Left lung (tissue), 10 donors: ENCODE data around the gene NCR3LG1. TPM values are rescaled to one million over a fixed set of nuclear protein-coding genes. Genes with fewer than 3 reads are reported as not detected.
A peak's percentile ranks its signal among the peaks of the same experiment; 100 is the strongest.

Experiments used
- ATAC-seq: fragments of 200-7000 bp; cut with Tn5 transposase; one replicate; pipeline ENCODE4 v1.9.1; 2020; ENCODE audit warnings: moderate library complexity
- DNase-seq, 4 donors: peaks; one replicate each; pipeline ENCODE4 v3.0.0-alpha.2; 2013 to 2020
- H3K27ac ChIP-seq, 2 donors: fragments of 200-600 bp; sonication (generic) in 1 of 2; one replicate each; pipeline versions ENCODE4 v1.5.0 to v1.8.0; 2020 to 2021
- H3K27me3 ChIP-seq, 2 donors: fragments of 200-600 bp; sonication (generic) in 1 of 2; one replicate each; pipeline versions ENCODE4 v1.5.0 to v1.8.0; 2020 to 2021
- H3K36me3 ChIP-seq, 2 donors: fragments of 200-600 bp; sonication (generic) in 1 of 2; one replicate each; pipeline versions ENCODE4 v1.5.0 to v1.8.0; 2020 to 2021
- H3K4me1 ChIP-seq, 2 donors: fragments of 200-600 bp; one replicate each; pipeline ENCODE4 v1.8.0; 2021
- H3K4me3 ChIP-seq, 2 donors: fragments of 200-600 bp; sonication (generic) in 1 of 2; one replicate each; pipeline versions ENCODE4 v1.5.0 to v1.8.0; 2020 to 2021; ENCODE audit warnings: mild to moderate bottlenecking in 1 of 2
- H3K9me3 ChIP-seq, 2 donors: fragments of 200-600 bp; sonication (generic) in 1 of 2; one replicate each; pipeline versions ENCODE4 v1.5.0 to v1.8.0; 2020 to 2021
- CTCF ChIP-seq, 2 donors: fragments of 200-600 bp; sonication (generic) in 1 of 2; IDR thresholded peaks; one replicate each; pipeline versions ENCODE4 v1.5.0 to v1.8.0; 2021; ENCODE audit warnings: antibody characterized with exemption in 2 of 2
- intact Hi-C, 2 donors: fragments of 100-400 bp; cut with DNase I; formaldehyde crosslinking; loops; one replicate each; pipeline versions ENCODE4 v1.11.2 to v1.14.2; 2022
- polyA plus RNA-seq, 6 donors: library from polyadenylated mRNA; unstranded; fragments of 120-200 nt; gene quantifications; one replicate each; pipeline ENCODE4 v1.2.1, GENCODE V29; 2013; ENCODE audit not compliant: insufficient read length in 6 of 6
- total RNA-seq, 2 donors: library from RNA; stranded (reverse); fragmentation: NEBNext Ultra II Directional; extraction: Animal tissue kit (Norgen Biotek cat#: 25700); gene quantifications; one replicate each; pipeline ENCODE4 v1.2.1, GENCODE V29; 2021
- donor health status: DM: no; HTN: yes; CAD: no.
- donor health status: DM: no; HTN: no; CAD: no.

The NCR3LG1 gene
- total and polyA plus RNA-seq, 8 donors, result 0.63 to 9.8 (median 0.85) TPM

- no peak overlapping the region for H3K4me3 ChIP-seq
- H3K27ac ChIP-seq, result no peak overlapping the region
- TF ChIP-seq CTCF (IDR thresholded peaks at IDR 0.05), result no peak
- no peaks in the 10 kb centered on the region for H3K9me3 ChIP-seq
- intact Hi-C loops, result no loop called here
- DNase-seq (peak in 1 of 4 donors; percentile 14), ATAC-seq (peak; percentile 31)
- no peaks in the 10 kb centered on the region for H3K36me3 ChIP-seq
- peaks cover 0 to 6% of the 10 kb centered on the region in 2 donors for H3K27me3 ChIP-seq
- H3K4me1 ChIP-seq, result peaks cover 0 to 5% of the 10 kb centered on the region in 2 donors
Measured at GRCh38 chr11:17414317-17414737, 62.7 kb downstream of the NCR3LG1 start.

DNA sequence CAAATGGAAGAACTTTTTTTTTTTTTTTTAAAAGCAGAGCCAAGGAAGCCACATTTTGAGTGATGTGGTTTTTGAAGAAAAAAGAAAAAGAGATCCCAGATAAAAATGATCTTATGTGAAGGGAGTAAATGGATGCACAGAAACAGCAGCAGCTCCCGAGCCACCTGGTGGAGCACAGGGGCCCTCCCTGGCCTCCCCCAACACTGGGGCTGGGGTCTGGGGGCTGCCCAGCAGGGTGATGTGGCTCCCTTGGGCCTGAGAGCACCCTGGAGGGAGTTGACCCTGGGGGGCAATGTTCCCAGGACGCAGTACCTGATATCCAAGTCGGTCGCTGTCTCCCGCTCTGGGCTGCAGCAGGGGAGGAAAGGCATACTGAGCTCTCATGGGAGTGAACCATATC is 63.4 kb downstream of the NCR3LG1 start:
- no peaks in the 10 kb centered on the region for H3K36me3 ChIP-seq
- no peak overlapping the region for H3K4me3 ChIP-seq
- no peak for ATAC-seq
- H3K27ac ChIP-seq, result no peak overlapping the region
- intact Hi-C loops, result no loop called here
- peaks cover 0 to 5% of the 10 kb centered on the region in 2 donors for H3K4me1 ChIP-seq
- no peaks in the 10 kb centered on the region for H3K9me3 ChIP-seq
- H3K27me3 ChIP-seq, result peaks cover 0 to 10% of the 10 kb centered on the region in 2 donors
- no peak for TF ChIP-seq CTCF (IDR thresholded peaks at IDR 0.05)
- DNase-seq, result no peak

DNA sequence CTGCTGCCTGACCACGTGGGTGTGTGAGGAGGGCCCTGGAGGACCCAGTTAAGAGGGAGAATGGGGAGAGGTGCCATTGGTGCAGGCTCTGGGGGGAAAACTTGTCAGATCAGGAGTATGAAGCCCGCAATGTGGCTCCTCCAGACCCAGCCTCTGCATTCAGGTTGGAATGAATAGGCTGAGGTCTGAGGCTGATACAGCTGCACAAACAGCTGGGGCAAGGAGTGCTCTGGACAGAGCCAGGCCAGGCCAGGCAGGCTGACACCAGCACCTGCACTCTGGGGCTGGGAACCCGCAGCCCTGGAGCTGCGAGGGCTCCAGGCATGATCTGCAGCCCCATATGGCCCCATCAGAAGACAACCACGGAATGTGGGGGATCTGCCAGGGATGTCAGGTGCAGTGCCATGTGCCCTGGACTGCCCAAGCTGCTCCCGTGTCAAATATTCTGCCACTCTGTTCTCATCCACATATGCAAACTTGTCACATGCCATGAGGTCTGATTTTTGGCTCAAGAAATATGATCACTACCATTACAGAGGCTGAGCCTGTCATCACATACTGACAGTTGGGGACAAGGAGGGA is 64.0 kb downstream of the NCR3LG1 start:
- H3K36me3 ChIP-seq, result no peaks in the 10 kb centered on the region
- no peak overlapping the region for H3K4me3 ChIP-seq
- peaks cover 0 to 5% of the 10 kb centered on the region in 2 donors for H3K4me1 ChIP-seq
- H3K9me3 ChIP-seq, result no peaks in the 10 kb centered on the region
- ATAC-seq, result no peak
- TF ChIP-seq CTCF (IDR thresholded peaks at IDR 0.05), result no peak
- peaks cover 0 to 13% of the 10 kb centered on the region in 2 donors for H3K27me3 ChIP-seq
- H3K27ac ChIP-seq, result no peak overlapping the region
- intact Hi-C loops, result no loop called here
- no peak for DNase-seq

DNA sequence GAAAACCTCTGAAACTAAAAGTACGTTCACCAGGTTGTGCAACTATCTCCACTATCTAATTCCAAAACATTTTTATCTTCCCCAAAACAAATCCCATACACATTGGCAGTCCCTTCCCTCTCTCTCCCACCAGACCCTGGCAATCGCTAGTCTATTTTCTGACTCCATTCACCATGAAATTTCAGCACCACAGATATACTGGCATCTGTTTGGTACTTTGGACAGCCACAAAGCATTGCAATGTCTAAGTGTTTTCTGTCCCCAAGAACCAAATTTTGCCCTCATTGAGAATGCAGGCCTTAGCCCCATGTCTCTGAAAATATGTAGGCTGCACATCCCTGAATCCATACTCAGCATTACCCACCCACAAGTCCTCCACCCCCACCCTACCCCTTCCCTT is 64.9 kb downstream of the NCR3LG1 start:
- no peak for ATAC-seq

More for the DNA sequence above, 64.9 kb downstream of the NCR3LG1 start:
- intact Hi-C loops, result no loop called here
- H3K4me3 ChIP-seq, result no peak overlapping the region
- peaks cover 0 to 5% of the 10 kb centered on the region in 2 donors for H3K4me1 ChIP-seq
- no peak overlapping the region for H3K27ac ChIP-seq
- H3K36me3 ChIP-seq, result no peaks in the 10 kb centered on the region
- no peak for DNase-seq
- no peak for TF ChIP-seq CTCF (IDR thresholded peaks at IDR 0.05)
- peaks cover 0 to 21% of the 10 kb centered on the region in 2 donors for H3K27me3 ChIP-seq
- no peaks in the 10 kb centered on the region for H3K9me3 ChIP-seq
